A673 (cell line): ENCODE results near the gene FGF18. TPM values are rescaled to one million over a fixed set of nuclear protein-coding genes. Genes with fewer than 3 reads are reported as not detected.
A peak's percentile ranks its signal among the peaks of the same experiment; 100 is the strongest.

Experiments used
- BruUV-seq: library from RNA; stranded (reverse); fragments of 400-500 nt; replicated peaks from 2 replicates; lab custom pipeline; 2021; lab: Mats Ljungman, UMichigan
- CTCF ChIA-PET: fragments of 300-600 bp; sonication (Branson Sonifier 250); formaldehyde crosslinking; loops from one replicate; lab custom pipeline; 2022; ENCODE audit warnings: antibody characterized with exemption; lab: Charles Lee
- POLR2A ChIA-PET: fragments of 300-600 bp; sonication (Branson Sonifier 250); formaldehyde crosslinking; loops from one replicate; lab custom pipeline; 2022; ENCODE audit warnings: antibody characterized with exemption; ENCODE audit not compliant: low non-redundant PET; lab: Charles Lee
- DNase-seq: peaks from one replicate; pipeline ENCODE4 v3.0.0-alpha.2; 2015; ENCODE audit warnings: low spot score
- H3K27ac ChIP-seq: fragments of 200-600 bp; sonication (generic); 2 replicates; pipeline ENCODE4 v1.5.1; 2016; ENCODE audit warnings: mixed run types, low read depth, mild to moderate bottlenecking, mixed read lengths, antibody characterized with exemption, low read length; ENCODE audit not compliant: poor library complexity, severe bottlenecking
- H3K27me3 ChIP-seq: fragments of 200-600 bp; sonication (generic); replicated peaks from 2 replicates; pipeline ENCODE4 v1.6.1; 2017; ENCODE audit warnings: mixed run types, low read depth, mild to moderate bottlenecking, mixed read lengths, antibody characterized with exemption, low read length; ENCODE audit not compliant: insufficient read depth, poor library complexity
- H3K36me3 ChIP-seq: fragments of 200-600 bp; sonication (generic); 2 replicates; pipeline ENCODE4 v1.6.1; 2016; ENCODE audit warnings: mixed run types, mild to moderate bottlenecking, mixed read lengths, antibody characterized with exemption, low read length; ENCODE audit not compliant: insufficient read depth, poor library complexity, severe bottlenecking
- H3K4me1 ChIP-seq: fragments of 200-600 bp; sonication (generic); 2 replicates; pipeline ENCODE4 v1.6.1; 2017; ENCODE audit warnings: mixed run types, mild to moderate bottlenecking, mixed read lengths, antibody characterized with exemption, low read length; ENCODE audit not compliant: insufficient read depth, poor library complexity, severe bottlenecking
- H3K4me3 ChIP-seq: fragments of 200-600 bp; sonication (generic); 2 replicates; pipeline ENCODE4 v1.5.1; 2016; ENCODE audit warnings: low read depth, mixed run types, mild to moderate bottlenecking, mixed read lengths, low read length; ENCODE audit not compliant: poor library complexity, severe bottlenecking
- H3K9me3 ChIP-seq: fragments of 200-600 bp; sonication (generic); 2 replicates; pipeline ENCODE4 v1.6.1; 2016; ENCODE audit warnings: mixed run types, low read depth, mild to moderate bottlenecking, mixed read lengths, antibody characterized with exemption, low read length; ENCODE audit not compliant: poor library complexity, severe bottlenecking
- EZH2 ChIP-seq: fragments of 200-600 bp; sonication (generic); IDR thresholded peaks from 2 replicates; pipeline ENCODE4 v1.6.1; 2017; ENCODE audit warnings: borderline replicate concordance, low read depth, mild to moderate bottlenecking, mixed read lengths, antibody characterized with exemption, low read length; ENCODE audit not compliant: poor library complexity, severe bottlenecking
- intact Hi-C: fragments of 100-400 bp; cut with micrococcal nuclease; formaldehyde crosslinking; loops from one replicate; pipeline ENCODE4 v1.10.0; 2022; ENCODE audit not compliant: unreplicated experiment
- total RNA-seq: library from RNA; stranded (reverse); gene quantifications from 2 replicates; pipeline ENCODE4 v1.2.3, GENCODE V29; 2021
- TF ChIP-seq, protein P1 (sequence below): fragments of 300-800, 200-600 bp; sonication (generic); conservative IDR thresholded peaks from 2 replicates; pipeline ENCODE4 v1.5.1; 2017; ENCODE audit warnings: low read depth, mild to moderate bottlenecking, antibody characterized with exemption, low read length, moderate library complexity, mixed read lengths

FGF18 gene
- total RNA-seq, 1 experiment from 2014 or later, result 1.3 TPM

DNA sequence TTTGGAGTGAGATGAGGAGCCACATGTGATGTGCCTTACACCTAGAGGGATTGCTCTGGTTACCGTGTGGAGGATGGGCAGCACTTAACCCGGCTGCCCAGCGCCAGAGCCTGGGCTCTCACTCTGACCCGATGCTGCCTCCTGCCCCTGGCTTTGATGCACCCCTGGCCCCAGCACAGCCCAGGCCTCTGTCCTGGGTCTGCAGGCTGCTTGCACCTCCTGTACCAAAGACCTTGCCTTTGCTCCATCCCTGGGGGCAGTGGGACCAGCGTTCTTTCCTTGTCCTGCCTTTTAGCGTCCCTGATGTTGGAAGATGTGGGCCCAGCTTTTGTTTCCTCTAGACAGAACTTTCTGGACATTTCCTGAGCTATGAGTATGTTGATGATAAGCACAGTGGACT is 40.4 kb downstream of the FGF18 start:
- BruUV-seq, result no TSS peak
- CTCF ChIA-PET, result no interaction called here
- no peaks in the 10 kb centered on the region for H3K9me3 ChIP-seq
- no peak overlapping the region for H3K4me3 ChIP-seq
- no peaks in the 10 kb centered on the region for H3K27me3 ChIP-seq
- POLR2A ChIA-PET, result no interaction called here
- H3K27ac ChIP-seq, result no peak overlapping the region
- intact Hi-C loops, result no loop called here
- no peaks in the 10 kb centered on the region for H3K36me3 ChIP-seq
- no peak for TF ChIP-seq EZH2
- TF ChIP-seq, protein P1, sequence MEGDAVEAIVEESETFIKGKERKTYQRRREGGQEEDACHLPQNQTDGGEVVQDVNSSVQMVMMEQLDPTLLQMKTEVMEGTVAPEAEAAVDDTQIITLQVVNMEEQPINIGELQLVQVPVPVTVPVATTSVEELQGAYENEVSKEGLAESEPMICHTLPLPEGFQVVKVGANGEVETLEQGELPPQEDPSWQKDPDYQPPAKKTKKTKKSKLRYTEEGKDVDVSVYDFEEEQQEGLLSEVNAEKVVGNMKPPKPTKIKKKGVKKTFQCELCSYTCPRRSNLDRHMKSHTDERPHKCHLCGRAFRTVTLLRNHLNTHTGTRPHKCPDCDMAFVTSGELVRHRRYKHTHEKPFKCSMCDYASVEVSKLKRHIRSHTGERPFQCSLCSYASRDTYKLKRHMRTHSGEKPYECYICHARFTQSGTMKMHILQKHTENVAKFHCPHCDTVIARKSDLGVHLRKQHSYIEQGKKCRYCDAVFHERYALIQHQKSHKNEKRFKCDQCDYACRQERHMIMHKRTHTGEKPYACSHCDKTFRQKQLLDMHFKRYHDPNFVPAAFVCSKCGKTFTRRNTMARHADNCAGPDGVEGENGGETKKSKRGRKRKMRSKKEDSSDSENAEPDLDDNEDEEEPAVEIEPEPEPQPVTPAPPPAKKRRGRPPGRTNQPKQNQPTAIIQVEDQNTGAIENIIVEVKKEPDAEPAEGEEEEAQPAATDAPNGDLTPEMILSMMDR, result no peak
- no peaks in the 10 kb centered on the region for H3K4me1 ChIP-seq
- no peak for DNase-seq

DNA sequence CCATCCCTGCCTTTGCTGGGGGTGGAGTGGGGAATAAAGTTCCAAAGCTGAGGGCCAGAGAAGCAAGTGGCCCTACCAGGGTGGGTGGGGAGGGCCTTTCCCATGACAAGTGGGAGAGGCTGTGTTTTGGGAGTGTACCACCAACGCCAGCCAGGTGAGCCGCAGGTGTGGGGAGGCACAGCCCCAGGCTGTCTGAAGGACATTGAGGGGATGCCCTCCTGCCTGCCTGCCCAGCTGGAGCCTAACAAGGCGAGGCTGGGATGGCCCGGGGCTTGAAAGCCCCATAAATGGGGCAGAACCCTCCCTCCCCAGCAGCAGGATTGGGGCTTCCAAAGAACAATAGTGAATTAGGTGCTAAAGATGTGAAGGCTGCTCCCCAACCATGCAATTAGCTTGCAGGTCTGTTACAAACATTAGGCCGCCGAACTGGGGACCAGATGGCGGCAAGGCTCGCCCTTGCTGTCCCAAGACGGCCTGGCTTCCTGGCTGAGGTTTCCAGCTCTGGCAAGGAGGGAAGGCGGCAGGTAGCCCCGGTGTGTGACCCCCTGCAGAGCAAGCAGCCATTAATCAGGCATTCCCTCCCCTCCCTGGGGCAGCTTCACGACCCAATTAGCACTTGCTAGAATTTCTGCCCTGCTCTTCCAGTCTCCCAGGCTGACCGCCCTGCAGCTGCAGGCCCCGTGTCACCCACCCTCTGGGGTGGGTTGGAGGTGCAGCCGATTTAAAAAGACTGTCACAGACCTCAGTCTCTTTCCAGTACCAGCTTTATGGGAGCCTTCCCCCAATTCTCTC is 42.9 kb downstream of the FGF18 start:
- CTCF ChIA-PET, result no interaction called here

DNA sequence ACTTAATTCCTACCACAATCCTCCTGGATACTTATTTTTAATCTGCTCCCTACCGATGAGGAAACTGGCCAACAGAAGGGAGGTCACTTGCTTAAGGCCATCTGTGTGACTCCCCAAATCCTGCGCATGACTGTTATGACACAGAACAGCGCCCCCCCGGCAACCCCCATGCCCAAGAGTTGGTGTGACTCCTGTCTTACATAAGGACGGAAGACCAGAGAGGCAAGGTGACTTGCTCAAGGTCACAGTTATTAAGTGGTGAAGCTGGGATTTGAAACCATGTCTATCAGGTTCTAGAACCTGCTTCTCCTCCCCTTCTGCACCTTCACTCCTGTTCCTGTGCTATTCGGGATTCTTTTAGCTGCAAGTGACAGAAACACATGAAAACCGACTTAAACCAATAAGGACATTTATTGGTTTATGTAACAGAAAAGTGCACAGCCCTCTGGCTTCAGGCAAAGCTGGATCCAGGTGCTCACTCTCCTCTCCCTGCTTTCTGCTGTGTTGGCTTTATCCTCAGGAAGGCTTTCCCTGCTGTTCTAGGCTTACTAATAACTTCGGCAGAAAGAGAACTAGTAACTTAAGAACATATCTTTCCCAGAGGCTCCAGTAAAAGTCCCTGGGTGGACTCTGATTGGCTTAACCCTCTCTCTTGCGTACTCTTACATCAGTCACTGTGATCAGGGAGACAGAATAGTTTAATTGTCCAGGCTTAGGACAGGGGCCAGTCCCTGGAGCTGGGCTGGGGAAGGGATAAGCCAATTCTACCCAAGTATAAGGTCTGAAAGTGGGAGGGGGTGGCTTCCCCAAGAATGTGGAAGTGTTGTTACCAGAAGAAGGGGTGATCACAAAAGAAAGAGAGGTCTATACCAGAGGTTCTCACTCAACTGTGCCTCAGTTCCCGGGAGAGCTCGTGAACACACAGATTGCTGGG is 43.7 kb downstream of the FGF18 start:
- intact Hi-C loops, result no loop called here
- Histone ChIP-seq H3K4me3 (no peak overlapping the region), H3K27ac (no peak overlapping the region), H3K4me1 (no peaks in the 10 kb centered on the region), H3K36me3 (no peaks in the 10 kb centered on the region), H3K9me3 (no peaks in the 10 kb centered on the region), H3K27me3 (no peaks in the 10 kb centered on the region)
- TF ChIP-seq EZH2, result no peak
- TF ChIP-seq, protein P1, result no peak
- no TSS peak for BruUV-seq
- CTCF ChIA-PET, result no interaction called here
- DNase-seq, result peak; percentile 14
- POLR2A ChIA-PET, result no interaction called here

More for the DNA sequence above, 42.9 kb downstream of the FGF18 start:
- POLR2A ChIA-PET, result no interaction called here
- intact Hi-C loops, result no loop called here
- no peaks in the 10 kb centered on the region for H3K27me3 ChIP-seq
- H3K36me3 ChIP-seq, result no peaks in the 10 kb centered on the region
- DNase-seq, result no peak
- H3K27ac ChIP-seq, result no peak overlapping the region
- H3K9me3 ChIP-seq, result no peaks in the 10 kb centered on the region
- no peak overlapping the region for H3K4me3 ChIP-seq
- no TSS peak for BruUV-seq
- TF ChIP-seq, protein P1, result no peak
- TF ChIP-seq EZH2, result no peak
- H3K4me1 ChIP-seq, result no peaks in the 10 kb centered on the region
